ENCODE data around the gene LSM12. TPM values are rescaled to one million over a fixed set of nuclear protein-coding genes. Genes with fewer than 3 reads are reported as not detected.
A peak's percentile ranks its signal among the peaks of the same experiment; 100 is the strongest.
"Not testable (repeated sequence)": the region's sequence is repeated elsewhere in the genome, so short reads cannot be mapped to it uniquely, and the experiment has no call there.

Gene LSM12
- total and polyA plus RNA-seq, 10 donors: 18.9 to 43.1 (median 27.9) TPM

DNA sequence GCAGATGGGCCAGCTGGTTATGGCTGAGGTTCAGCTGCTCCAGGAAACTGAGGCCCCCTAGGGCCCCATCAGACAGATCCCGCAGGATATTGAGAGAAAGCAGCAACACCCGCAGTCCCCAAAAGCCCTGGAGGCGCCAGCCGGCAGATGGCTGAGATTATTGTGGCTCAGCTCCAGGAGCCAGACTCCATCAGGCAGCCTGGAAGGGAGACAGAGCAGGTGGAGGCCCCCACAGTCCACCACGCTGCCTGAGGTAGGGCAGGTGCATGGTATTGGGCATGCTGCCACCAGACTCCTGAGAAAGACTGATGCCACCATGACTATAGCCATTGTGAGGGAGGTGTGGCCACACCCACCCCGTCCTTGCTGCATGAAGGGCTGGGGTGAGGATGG is 42.2 kb downstream of the LSM12 start:
- intact Hi-C loops (cut with DNase I; ENCODE audit: low total_unique reads): no loop called here
- H3K36me3 ChIP-seq: peaks cover 0 to 67% (median 8%) of the 10 kb centered on the region in 6 donors
- 81 to 100% (median 89%) methylated on average over 4 to 6 of the region's 6 CpGs for WGBS, 5 donors
- H3K27me3 ChIP-seq (replicated peaks in 1 of 7): no peaks in the 10 kb centered on the region
- TF ChIP-seq POLR2AphosphoS5 (IDR thresholded peaks at IDR 0.05): no peak
- TF ChIP-seq POLR2A (IDR thresholded peaks at IDR 0.05): no peak
- TF ChIP-seq, protein P1, sequence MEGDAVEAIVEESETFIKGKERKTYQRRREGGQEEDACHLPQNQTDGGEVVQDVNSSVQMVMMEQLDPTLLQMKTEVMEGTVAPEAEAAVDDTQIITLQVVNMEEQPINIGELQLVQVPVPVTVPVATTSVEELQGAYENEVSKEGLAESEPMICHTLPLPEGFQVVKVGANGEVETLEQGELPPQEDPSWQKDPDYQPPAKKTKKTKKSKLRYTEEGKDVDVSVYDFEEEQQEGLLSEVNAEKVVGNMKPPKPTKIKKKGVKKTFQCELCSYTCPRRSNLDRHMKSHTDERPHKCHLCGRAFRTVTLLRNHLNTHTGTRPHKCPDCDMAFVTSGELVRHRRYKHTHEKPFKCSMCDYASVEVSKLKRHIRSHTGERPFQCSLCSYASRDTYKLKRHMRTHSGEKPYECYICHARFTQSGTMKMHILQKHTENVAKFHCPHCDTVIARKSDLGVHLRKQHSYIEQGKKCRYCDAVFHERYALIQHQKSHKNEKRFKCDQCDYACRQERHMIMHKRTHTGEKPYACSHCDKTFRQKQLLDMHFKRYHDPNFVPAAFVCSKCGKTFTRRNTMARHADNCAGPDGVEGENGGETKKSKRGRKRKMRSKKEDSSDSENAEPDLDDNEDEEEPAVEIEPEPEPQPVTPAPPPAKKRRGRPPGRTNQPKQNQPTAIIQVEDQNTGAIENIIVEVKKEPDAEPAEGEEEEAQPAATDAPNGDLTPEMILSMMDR (IDR thresholded peaks at IDR 0.05 in 8 of 11, conservative IDR thresholded peaks at IDR 0.05 in 3 of 11): no peak
- DNase-seq: no peak
- no peak overlapping the region for H3K4me3 ChIP-seq
- no peak overlapping the region for H3K27ac ChIP-seq
- H3K9me3 ChIP-seq: no peaks in the 10 kb centered on the region
- no peaks in the 10 kb centered on the region for H3K4me1 ChIP-seq

GRCh38 chr17:44023545-44024270 is 42.8 kb downstream of the LSM12 start:
- DNase-seq: no peak
- 88 to 95% (median 92%) methylated on average over 16 to 22 of the region's 22 CpGs for WGBS, 5 donors
- H3K9me3 ChIP-seq: no peaks in the 10 kb centered on the region
- H3K27me3 ChIP-seq (replicated peaks in 1 of 7): no peaks in the 10 kb centered on the region
- H3K4me1 ChIP-seq: no peaks in the 10 kb centered on the region
- no peak overlapping the region for H3K27ac ChIP-seq
- intact Hi-C loops (cut with DNase I; ENCODE audit: low total_unique reads): no loop called here
- H3K36me3 ChIP-seq: peaks cover 0 to 62% (median 8%) of the 10 kb centered on the region in 6 donors
- TF ChIP-seq, protein P1 (IDR thresholded peaks at IDR 0.05 in 8 of 11, conservative IDR thresholded peaks at IDR 0.05 in 3 of 11): no peak
- peak in 2 of 3 donors; percentile 22 to 67 for TF ChIP-seq POLR2AphosphoS5 (IDR thresholded peaks at IDR 0.05)
- H3K4me3 ChIP-seq: no peak overlapping the region

DNA sequence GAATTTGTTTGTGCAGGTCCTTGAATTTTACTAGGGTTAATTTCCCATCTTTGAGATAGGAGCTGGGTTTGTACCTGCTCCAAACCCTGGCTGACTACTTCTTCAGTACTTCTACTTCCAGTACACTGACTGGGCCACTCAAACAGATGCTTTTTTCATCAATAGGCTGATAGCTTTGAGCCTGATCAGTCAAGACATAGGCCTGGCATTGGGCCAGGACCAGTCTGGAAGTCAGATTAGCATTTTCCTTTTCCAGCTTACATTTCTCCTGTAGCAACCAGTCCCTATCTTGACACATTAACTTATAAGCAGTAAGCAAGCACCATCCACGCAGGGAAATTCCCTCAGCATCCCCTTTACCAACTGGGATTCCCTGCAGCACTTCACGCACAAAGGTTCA is 44.2 kb downstream of the LSM12 start:
- Histone ChIP-seq H3K36me3 (peaks cover 0 to 49% (median 8%) of the 10 kb centered on the region in 6 donors), H3K4me1 (no peaks in the 10 kb centered on the region), H3K9me3 (no peaks in the 10 kb centered on the region), H3K27ac (no peak overlapping the region), H3K27me3 (replicated peaks in 1 of 7) (no peaks in the 10 kb centered on the region), H3K4me3 (no peak overlapping the region)
- intact Hi-C loops (cut with DNase I; ENCODE audit: low total_unique reads): no loop called here
- DNase-seq: no peak
- TF ChIP-seq, protein P1 (IDR thresholded peaks at IDR 0.05 in 8 of 11, conservative IDR thresholded peaks at IDR 0.05 in 3 of 11): no peak
- no peak for TF ChIP-seq POLR2AphosphoS5 (IDR thresholded peaks at IDR 0.05)
- TF ChIP-seq POLR2A (IDR thresholded peaks at IDR 0.05): no peak
- WGBS, 5 donors: 86 to 94% (median 90%) methylated on average over 2 of the region's 2 CpGs

- DNase-seq; H3K27ac ChIP-seq; H3K4me3 ChIP-seq; intact Hi-C loops (cut with DNase I; ENCODE audit: low total_unique reads); H3K27me3 ChIP-seq (replicated peaks in 1 of 7); H3K4me1 ChIP-seq; H3K9me3 ChIP-seq: not testable (repeated sequence)
- 94 to 98% (median 96%) methylated on average over 7 of the region's 7 CpGs for WGBS, 5 donors
- peaks cover 0 to 49% (median 8%) of the 10 kb centered on the region in 6 donors for H3K36me3 ChIP-seq
Measured at GRCh38 chr17:44021227-44021626, 45.2 kb downstream of the LSM12 start.

Measured in spleen (tissue), 11 donors.